T-cell (primary cell): ENCODE measurements around the gene NPR3. TPM values are rescaled to one million over a fixed set of nuclear protein-coding genes. Genes with fewer than 3 reads are reported as not detected.

ENCODE experiments used
- total RNA-seq, 35 experiments: library from RNA in 6 of 35; stranded (reverse) in 6 of 35; fragments of 120-200 nt in 1 of 35; gene quantifications; one replicate each; pipeline versions ENCODE4 v1.2.1 to v1.2.4 and lab custom pipeline; 2013 to 2026

Gene NPR3
- total RNA-seq, 5 donors from 2014 or later (not counting 1 experiment from before 2014, with no cell fraction given) = 0.28 to 0.83 (median 0.54) TPM

Other genes with a start within 250 kb of the NPR3 start
- 100 to 1,000 TPM; 178 to 339 (median 203) TPM for gene SUB1, start 125.8 kb upstream of the NPR3 start, total RNA-seq